ENCODE data around the gene KYAT1. TPM values are rescaled to one million over a fixed set of nuclear protein-coding genes. Genes with fewer than 3 reads are reported as not detected.

KYAT1 gene
- polyA plus RNA-seq, 2 of the 4 experiments (the other 2 are of a cell fraction) = 8.4 to 10.0 TPM

- TF ChIP-seq HMGXB4 (CRISPR knock-in tag; IDR thresholded peaks at IDR 0.05; ENCODE audit: borderline replicate concordance) = no peak
- no peak for TF ChIP-seq USF2 (IDR thresholded peaks at IDR 0.05)
- no peak for TF ChIP-seq JUN (IDR thresholded peaks at IDR 0.05)
- no peak for TF ChIP-seq E2F6 (IDR thresholded peaks at IDR 0.05; ENCODE audit: borderline replicate concordance, low read depth)
- no peak for TF ChIP-seq HOXB5 (CRISPR knock-in tag; IDR thresholded peaks at IDR 0.05)
- no peak for TF ChIP-seq HDAC2 (IDR thresholded peaks at IDR 0.05)
- no peak for TF ChIP-seq NR3C1 (IDR thresholded peaks at IDR 0.05)
- TF ChIP-seq POLR2A (IDR thresholded peaks at IDR 0.05; ENCODE audit: low read length) = no peak
Measured at GRCh38 chr9:128905964-128906363, 24.2 kb upstream of the KYAT1 start.

GRCh38 chr9:128903871-128904620 is 22.3 kb upstream of the KYAT1 start:
- H3K4me1 ChIP-seq = peaks cover 44% of the 10 kb centered on the region
- H3K4me2 ChIP-seq = no peak overlapping the region; the same call in 2 of the 3 replicates
- no peaks in the 10 kb centered on the region for H3K9me3 ChIP-seq
- FAIRE-seq (no peak), ATAC-seq (no peak), DNase-seq (ENCODE audit: low read depth in 1 of 2, low spot score in 1 of 2) (no peak)
- TF ChIP-seq EHF (CRISPR knock-in tag; IDR thresholded peaks at IDR 0.05) (no peak), MAX (IDR thresholded peaks at IDR 0.05) (no peak), ZSCAN20 (CRISPR knock-in tag; IDR thresholded peaks at IDR 0.05) (no peak), JUN (IDR thresholded peaks at IDR 0.05) (no peak), SMC3 (IDR thresholded peaks at IDR 0.05) (no peak), NPAS2 (CRISPR knock-in tag; IDR thresholded peaks at IDR 0.05; ENCODE audit: borderline replicate concordance) (no peak), HES2 (IDR thresholded peaks at IDR 0.05) (no peak)
- no peak overlapping the region for H3K4me3 ChIP-seq
- H3K27ac ChIP-seq = peak overlapping the region; percentile 17 to 28; a peak in 5 of 6 replicates
- CTCF ChIA-PET = interaction anchor here (3.6 kb wide), 1 partner anchor 24 kb away, joined by 24 read pairs; no protein-coding TSS in a partner anchor
- 73% methylated on average over 10 of the region's 10 CpGs for WGBS (ENCODE audit: missing lambda C conversion rate)
- POLR2A ChIA-PET = no interaction called here

More at GRCh38 chr9:128905964-128906363, 24.2 kb upstream of the KYAT1 start:
- FAIRE-seq (no peak), DNase-seq (ENCODE audit: low read depth in 1 of 2, low spot score in 1 of 2) (no peak), ATAC-seq (no peak)
- no peak overlapping the region for H3K27ac ChIP-seq
- 96% methylated on average over 7 of the region's 7 CpGs for WGBS (ENCODE audit: missing lambda C conversion rate)
- H3K9me3 ChIP-seq = no peaks in the 10 kb centered on the region
- peaks cover 41% of the 10 kb centered on the region for H3K4me1 ChIP-seq
- POLR2A ChIA-PET = no interaction called here
- CTCF ChIA-PET = interaction anchor here (1.0 to 3.6 kb wide), 3 partner anchors 22 to 54 kb away, joined by 3 to 24 read pairs (median 4); no protein-coding TSS in a partner anchor
- no peak overlapping the region for H3K4me3 ChIP-seq
- H3K4me2 ChIP-seq = no peak overlapping the region

- DNase-seq (ENCODE audit: low read depth in 1 of 2, low spot score in 1 of 2) = no peak
- H3K27ac ChIP-seq = peak overlapping the region; percentile 57 to 63; a peak in 4 of 6 replicates
- FAIRE-seq = no peak
- no peaks in the 10 kb centered on the region for H3K9me3 ChIP-seq
- no peak overlapping the region for H3K4me3 ChIP-seq
- no peak for TF ChIP-seq FOSL2 (IDR thresholded peaks at IDR 0.05)
- TF ChIP-seq FOSL2 (CRISPR knock-in tag; IDR thresholded peaks at IDR 0.05) = no peak
- CTCF ChIA-PET = interaction anchor here (3.3 kb wide), 1 partner anchor 25 kb away, joined by 22 read pairs; no protein-coding TSS in a partner anchor
- POLR2A ChIA-PET = no interaction called here
- H3K4me1 ChIP-seq = peaks cover 47% of the 10 kb centered on the region
- peak; percentile 7 to 9; a peak in 3 of 6 replicates for ATAC-seq
- WGBS (ENCODE audit: missing lambda C conversion rate) = 93% methylated on average over 2 of the region's 2 CpGs
- H3K4me2 ChIP-seq = no peak overlapping the region; the same call in 2 of the 3 replicates
Measured at GRCh38 chr9:128903079-128903461, 21.3 kb upstream of the KYAT1 start.
